HG02571 (cell line): Measurements from ENCODE around the gene OSMR.

Experiments
- ATAC-seq: cut with Tn5 transposase; IDR thresholded peaks from one replicate; pipeline ENCODE4 v1.9.1; 2021; ENCODE audit warnings: mild to moderate bottlenecking, moderate library complexity; ENCODE audit not compliant: unreplicated experiment

OSMR gene

GRCh38 chr5:38923661-38924451 is 78.0 kb downstream of the OSMR start:
- ATAC-seq = no peak

GRCh38 chr5:38925154-38925925 is 79.5 kb downstream of the OSMR start:
- ATAC-seq = no peak

- no peak for ATAC-seq
Measured at GRCh38 chr5:38926121-38926520, 80.3 kb downstream of the OSMR start.

GRCh38 chr5:38927470-38927869 is 81.7 kb downstream of the OSMR start:
- ATAC-seq = no peak

GRCh38 chr5:38929838-38930237 is 84.0 kb downstream of the OSMR start:
- ATAC-seq = no peak

GRCh38 chr5:38931731-38932130 is 85.9 kb downstream of the OSMR start:
- ATAC-seq = no peak

- no peak for ATAC-seq
Measured at GRCh38 chr5:38932854-38933408, 87.1 kb downstream of the OSMR start.

GRCh38 chr5:38935437-38935836 is 89.6 kb downstream of the OSMR start:
- ATAC-seq = no peak

- no peak for ATAC-seq
Measured at GRCh38 chr5:38936269-38936668, 90.5 kb downstream of the OSMR start.

GRCh38 chr5:38938424-38938823 is 92.6 kb downstream of the OSMR start:
- no peak for ATAC-seq

GRCh38 chr5:38938973-38939372 is 93.2 kb downstream of the OSMR start:
- no peak for ATAC-seq

GRCh38 chr5:38940230-38940858 is 94.5 kb downstream of the OSMR start:
- no peak for ATAC-seq

- ATAC-seq = no peak
Measured at GRCh38 chr5:38941912-38942311, 96.1 kb downstream of the OSMR start.

GRCh38 chr5:38944282-38944681 is 98.5 kb downstream of the OSMR start:
- no peak for ATAC-seq

- ATAC-seq = no peak
Measured at GRCh38 chr5:38948501-38948900, 102.7 kb downstream of the OSMR start.

GRCh38 chr5:38953426-38954012 is 107.7 kb downstream of the OSMR start:
- no peak for ATAC-seq

- no peak for ATAC-seq
Measured at GRCh38 chr5:38961691-38962090, 115.9 kb downstream of the OSMR start.

- ATAC-seq = no peak
Measured at GRCh38 chr5:38968665-38969064, 122.9 kb downstream of the OSMR start.

GRCh38 chr5:38978036-38978435 is 132.2 kb downstream of the OSMR start:
- no peak for ATAC-seq

- ATAC-seq = no peak
Measured at GRCh38 chr5:38979535-38979934, 133.7 kb downstream of the OSMR start.
